HEK293 (cell line): ENCODE results near the gene BBIP1.
A peak's percentile ranks its signal among the peaks of the same experiment; 100 is the strongest.

Experiments
- BCL11A ChIP-seq: fragments of 450-650 bp; formaldehyde crosslinking; IDR thresholded peaks from 2 replicates; pipeline ENCODE4 v1.5.1; 2016; ENCODE audit warnings: low read depth, missing biosample characterization, missing genetic modification characterization
- KLF1 ChIP-seq: fragments of 450-650 bp; formaldehyde crosslinking; IDR thresholded peaks from 2 replicates; pipeline ENCODE4 v1.5.1; 2016; ENCODE audit warnings: missing biosample characterization, missing genetic modification characterization
- KLF8 ChIP-seq: fragments of 450-650 bp; formaldehyde crosslinking; IDR thresholded peaks from 2 replicates; pipeline ENCODE4 v1.5.1; 2016; ENCODE audit warnings: missing biosample characterization, missing genetic modification characterization
- MEIS1 ChIP-seq: sonication (generic); formaldehyde crosslinking; IDR thresholded peaks from 2 replicates; pipeline ENCODE4 v1.8.1; 2022; ENCODE audit warnings: missing genetic modification reagents, mild to moderate bottlenecking, borderline replicate concordance
- REPIN1 ChIP-seq: fragments of 450-650 bp; formaldehyde crosslinking; IDR thresholded peaks from 2 replicates; pipeline ENCODE4 v1.5.1; 2017; ENCODE audit warnings: missing biosample characterization, missing genetic modification characterization, low read depth
- SP3 ChIP-seq: fragments of 450-650 bp; formaldehyde crosslinking; IDR thresholded peaks from 2 replicates; pipeline ENCODE4 v1.5.1; 2016; ENCODE audit warnings: missing biosample characterization, missing genetic modification characterization
- ZBTB17 ChIP-seq: fragments of 450-650 bp; formaldehyde crosslinking; IDR thresholded peaks from 2 replicates; pipeline ENCODE4 v1.5.1; 2016; ENCODE audit warnings: missing biosample characterization, missing genetic modification characterization
- ZFHX2 ChIP-seq: fragments of 450-650 bp; formaldehyde crosslinking; conservative IDR thresholded peaks from 2 replicates; pipeline ENCODE4 v1.5.1; 2016; ENCODE audit warnings: missing biosample characterization, missing genetic modification characterization
- ZNF10 ChIP-seq: fragments of 450-650 bp; formaldehyde crosslinking; IDR thresholded peaks from 2 replicates; pipeline ENCODE4 v1.5.1; 2017; ENCODE audit warnings: missing biosample characterization, missing genetic modification characterization
- ZNF112 ChIP-seq: fragments of 450-650 bp; formaldehyde crosslinking; IDR thresholded peaks from 2 replicates; pipeline ENCODE4 v1.5.0; 2017; ENCODE audit warnings: missing biosample characterization, missing genetic modification characterization
- ZNF132 ChIP-seq: fragments of 450-650 bp; formaldehyde crosslinking; IDR thresholded peaks from 2 replicates; pipeline ENCODE4 v1.5.1; 2017; ENCODE audit warnings: missing biosample characterization, missing genetic modification characterization, borderline replicate concordance
- ZNF16 ChIP-seq: fragments of 450-650 bp; formaldehyde crosslinking; IDR thresholded peaks from 2 replicates; pipeline ENCODE4 v1.5.1; 2016; ENCODE audit warnings: low read depth, missing biosample characterization, missing genetic modification characterization
- ZNF214 ChIP-seq: fragments of 450-650 bp; formaldehyde crosslinking; IDR thresholded peaks from 2 replicates; pipeline ENCODE4 v1.5.1; 2017; ENCODE audit warnings: missing biosample characterization, mild to moderate bottlenecking, missing genetic modification characterization, borderline replicate concordance
- ZNF23 ChIP-seq: fragments of 450-650 bp; formaldehyde crosslinking; IDR thresholded peaks from 2 replicates; pipeline ENCODE4 v1.5.1; 2016; ENCODE audit warnings: missing biosample characterization, missing genetic modification characterization, borderline replicate concordance
- ZNF324 ChIP-seq: fragments of 450-650 bp; formaldehyde crosslinking; IDR thresholded peaks from 2 replicates; pipeline ENCODE4 v1.5.1; 2016; ENCODE audit warnings: missing biosample characterization, missing genetic modification characterization
- ZNF530 ChIP-seq: fragments of 450-650 bp; formaldehyde crosslinking; IDR thresholded peaks from 2 replicates; pipeline ENCODE4 v1.5.1; 2016; ENCODE audit warnings: low read depth, missing biosample characterization, missing genetic modification characterization
- ZNF548 ChIP-seq: fragments of 450-650 bp; formaldehyde crosslinking; IDR thresholded peaks from 2 replicates; pipeline ENCODE4 v1.5.1; 2016; ENCODE audit warnings: missing biosample characterization, missing genetic modification characterization
- ZNF561 ChIP-seq: fragments of 450-650 bp; IDR thresholded peaks from 2 replicates; pipeline ENCODE4 v1.5.1; 2018; ENCODE audit warnings: missing biosample characterization, missing genetic modification characterization, borderline replicate concordance
- ZNF596 ChIP-seq: fragments of 450-650 bp; IDR thresholded peaks from 2 replicates; pipeline ENCODE4 v1.5.0; 2018; ENCODE audit warnings: missing biosample characterization, mild to moderate bottlenecking, missing genetic modification characterization, moderate library complexity
- ZNF670 ChIP-seq: fragments of 450-650 bp; formaldehyde crosslinking; IDR thresholded peaks from 2 replicates; pipeline ENCODE4 v1.5.1; 2016; ENCODE audit warnings: missing biosample characterization, missing genetic modification characterization, low read depth
- ZNF704 ChIP-seq: fragments of 450-650 bp; formaldehyde crosslinking; IDR thresholded peaks from 2 replicates; pipeline ENCODE4 v1.5.1; 2016; ENCODE audit warnings: missing biosample characterization, missing genetic modification characterization
- ZNF768 ChIP-seq: fragments of 450-650 bp; formaldehyde crosslinking; IDR thresholded peaks from 2 replicates; pipeline ENCODE4 v1.5.1; 2018; ENCODE audit warnings: missing biosample characterization, mild to moderate bottlenecking, missing genetic modification characterization
- ZNF776 ChIP-seq: fragments of 450-650 bp; formaldehyde crosslinking; IDR thresholded peaks from 2 replicates; pipeline ENCODE4 v1.5.0; 2017; ENCODE audit warnings: missing biosample characterization, missing genetic modification characterization, borderline replicate concordance
- TF ChIP-seq, protein P1 (sequence below): fragments of 450-650 bp; formaldehyde crosslinking; IDR thresholded peaks from 2 replicates; pipeline ENCODE4 v1.5.1; 2016; ENCODE audit warnings: missing biosample characterization, missing genetic modification characterization
- TF ChIP-seq, protein P2 (sequence below): fragments of 450-650 bp; formaldehyde crosslinking; IDR thresholded peaks from 2 replicates; pipeline ENCODE4 v1.5.1; 2016; ENCODE audit warnings: missing biosample characterization, missing genetic modification characterization, borderline replicate concordance
- TF ChIP-seq, protein P3 (sequence below): fragments of 450-650 bp; formaldehyde crosslinking; IDR thresholded peaks from 2 replicates; pipeline ENCODE4 v1.5.1; 2017; ENCODE audit warnings: missing biosample characterization, missing genetic modification characterization
- TF ChIP-seq, protein P4 (sequence below): fragments of 450-650 bp; formaldehyde crosslinking; optimal IDR thresholded peaks from 2 replicates; pipeline ENCODE3; 2016; ENCODE audit warnings: missing biosample characterization, mild to moderate bottlenecking, missing genetic modification characterization

The BBIP1 gene

GRCh38 chr10:110901954-110902819 lies 16.8 kb downstream of the BBIP1 start (continued):
- no peak for TF ChIP-seq ZNF16 (tag by site-specific recombination)
- TF ChIP-seq ZNF112 (tag by site-specific recombination): no peak
- no peak for TF ChIP-seq ZNF768 (tag by site-specific recombination)
- 0 out of 2 replicates have a peak, but pooled peaks have one; percentile 35 for TF ChIP-seq ZNF324
- no peak for TF ChIP-seq ZNF23 (tag by site-specific recombination)
- no peak for TF ChIP-seq ZNF10 (tag by site-specific recombination)
- TF ChIP-seq, protein P1, sequence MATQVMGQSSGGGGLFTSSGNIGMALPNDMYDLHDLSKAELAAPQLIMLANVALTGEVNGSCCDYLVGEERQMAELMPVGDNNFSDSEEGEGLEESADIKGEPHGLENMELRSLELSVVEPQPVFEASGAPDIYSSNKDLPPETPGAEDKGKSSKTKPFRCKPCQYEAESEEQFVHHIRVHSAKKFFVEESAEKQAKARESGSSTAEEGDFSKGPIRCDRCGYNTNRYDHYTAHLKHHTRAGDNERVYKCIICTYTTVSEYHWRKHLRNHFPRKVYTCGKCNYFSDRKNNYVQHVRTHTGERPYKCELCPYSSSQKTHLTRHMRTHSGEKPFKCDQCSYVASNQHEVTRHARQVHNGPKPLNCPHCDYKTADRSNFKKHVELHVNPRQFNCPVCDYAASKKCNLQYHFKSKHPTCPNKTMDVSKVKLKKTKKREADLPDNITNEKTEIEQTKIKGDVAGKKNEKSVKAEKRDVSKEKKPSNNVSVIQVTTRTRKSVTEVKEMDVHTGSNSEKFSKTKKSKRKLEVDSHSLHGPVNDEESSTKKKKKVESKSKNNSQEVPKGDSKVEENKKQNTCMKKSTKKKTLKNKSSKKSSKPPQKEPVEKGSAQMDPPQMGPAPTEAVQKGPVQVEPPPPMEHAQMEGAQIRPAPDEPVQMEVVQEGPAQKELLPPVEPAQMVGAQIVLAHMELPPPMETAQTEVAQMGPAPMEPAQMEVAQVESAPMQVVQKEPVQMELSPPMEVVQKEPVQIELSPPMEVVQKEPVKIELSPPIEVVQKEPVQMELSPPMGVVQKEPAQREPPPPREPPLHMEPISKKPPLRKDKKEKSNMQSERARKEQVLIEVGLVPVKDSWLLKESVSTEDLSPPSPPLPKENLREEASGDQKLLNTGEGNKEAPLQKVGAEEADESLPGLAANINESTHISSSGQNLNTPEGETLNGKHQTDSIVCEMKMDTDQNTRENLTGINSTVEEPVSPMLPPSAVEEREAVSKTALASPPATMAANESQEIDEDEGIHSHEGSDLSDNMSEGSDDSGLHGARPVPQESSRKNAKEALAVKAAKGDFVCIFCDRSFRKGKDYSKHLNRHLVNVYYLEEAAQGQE (tag by site-specific recombination): no peak
- TF ChIP-seq MEIS1 (CRISPR knock-in tag): no peak
- TF ChIP-seq SP3: peak; percentile 47; the same call in 1 of the 2 replicates
- TF ChIP-seq, protein P2, sequence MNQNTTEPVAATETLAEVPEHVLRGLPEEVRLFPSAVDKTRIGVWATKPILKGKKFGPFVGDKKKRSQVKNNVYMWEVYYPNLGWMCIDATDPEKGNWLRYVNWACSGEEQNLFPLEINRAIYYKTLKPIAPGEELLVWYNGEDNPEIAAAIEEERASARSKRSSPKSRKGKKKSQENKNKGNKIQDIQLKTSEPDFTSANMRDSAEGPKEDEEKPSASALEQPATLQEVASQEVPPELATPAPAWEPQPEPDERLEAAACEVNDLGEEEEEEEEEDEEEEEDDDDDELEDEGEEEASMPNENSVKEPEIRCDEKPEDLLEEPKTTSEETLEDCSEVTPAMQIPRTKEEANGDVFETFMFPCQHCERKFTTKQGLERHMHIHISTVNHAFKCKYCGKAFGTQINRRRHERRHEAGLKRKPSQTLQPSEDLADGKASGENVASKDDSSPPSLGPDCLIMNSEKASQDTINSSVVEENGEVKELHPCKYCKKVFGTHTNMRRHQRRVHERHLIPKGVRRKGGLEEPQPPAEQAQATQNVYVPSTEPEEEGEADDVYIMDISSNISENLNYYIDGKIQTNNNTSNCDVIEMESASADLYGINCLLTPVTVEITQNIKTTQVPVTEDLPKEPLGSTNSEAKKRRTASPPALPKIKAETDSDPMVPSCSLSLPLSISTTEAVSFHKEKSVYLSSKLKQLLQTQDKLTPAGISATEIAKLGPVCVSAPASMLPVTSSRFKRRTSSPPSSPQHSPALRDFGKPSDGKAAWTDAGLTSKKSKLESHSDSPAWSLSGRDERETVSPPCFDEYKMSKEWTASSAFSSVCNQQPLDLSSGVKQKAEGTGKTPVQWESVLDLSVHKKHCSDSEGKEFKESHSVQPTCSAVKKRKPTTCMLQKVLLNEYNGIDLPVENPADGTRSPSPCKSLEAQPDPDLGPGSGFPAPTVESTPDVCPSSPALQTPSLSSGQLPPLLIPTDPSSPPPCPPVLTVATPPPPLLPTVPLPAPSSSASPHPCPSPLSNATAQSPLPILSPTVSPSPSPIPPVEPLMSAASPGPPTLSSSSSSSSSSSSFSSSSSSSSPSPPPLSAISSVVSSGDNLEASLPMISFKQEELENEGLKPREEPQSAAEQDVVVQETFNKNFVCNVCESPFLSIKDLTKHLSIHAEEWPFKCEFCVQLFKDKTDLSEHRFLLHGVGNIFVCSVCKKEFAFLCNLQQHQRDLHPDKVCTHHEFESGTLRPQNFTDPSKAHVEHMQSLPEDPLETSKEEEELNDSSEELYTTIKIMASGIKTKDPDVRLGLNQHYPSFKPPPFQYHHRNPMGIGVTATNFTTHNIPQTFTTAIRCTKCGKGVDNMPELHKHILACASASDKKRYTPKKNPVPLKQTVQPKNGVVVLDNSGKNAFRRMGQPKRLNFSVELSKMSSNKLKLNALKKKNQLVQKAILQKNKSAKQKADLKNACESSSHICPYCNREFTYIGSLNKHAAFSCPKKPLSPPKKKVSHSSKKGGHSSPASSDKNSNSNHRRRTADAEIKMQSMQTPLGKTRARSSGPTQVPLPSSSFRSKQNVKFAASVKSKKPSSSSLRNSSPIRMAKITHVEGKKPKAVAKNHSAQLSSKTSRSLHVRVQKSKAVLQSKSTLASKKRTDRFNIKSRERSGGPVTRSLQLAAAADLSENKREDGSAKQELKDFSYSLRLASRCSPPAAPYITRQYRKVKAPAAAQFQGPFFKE: no peak
- TF ChIP-seq REPIN1 (tag by site-specific recombination): no peak
- TF ChIP-seq ZNF596 (tag by site-specific recombination): no peak
- TF ChIP-seq BCL11A: no peak
- TF ChIP-seq ZNF530 (tag by site-specific recombination): no peak
- TF ChIP-seq KLF1 (tag by site-specific recombination): no peak
- no peak for TF ChIP-seq ZNF214 (tag by site-specific recombination)
- TF ChIP-seq, protein P3, sequence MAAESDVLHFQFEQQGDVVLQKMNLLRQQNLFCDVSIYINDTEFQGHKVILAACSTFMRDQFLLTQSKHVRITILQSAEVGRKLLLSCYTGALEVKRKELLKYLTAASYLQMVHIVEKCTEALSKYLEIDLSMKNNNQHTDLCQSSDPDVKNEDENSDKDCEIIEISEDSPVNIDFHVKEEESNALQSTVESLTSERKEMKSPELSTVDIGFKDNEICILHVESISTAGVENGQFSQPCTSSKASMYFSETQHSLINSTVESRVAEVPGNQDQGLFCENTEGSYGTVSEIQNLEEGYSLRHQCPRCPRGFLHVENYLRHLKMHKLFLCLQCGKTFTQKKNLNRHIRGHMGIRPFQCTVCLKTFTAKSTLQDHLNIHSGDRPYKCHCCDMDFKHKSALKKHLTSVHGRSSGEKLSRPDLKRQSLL (tag by site-specific recombination): no peak
- peak; percentile 43 for TF ChIP-seq ZFHX2 (tag by site-specific recombination)
- TF ChIP-seq ZNF548: no peak
- no peak for TF ChIP-seq ZNF132
- no peak for TF ChIP-seq ZNF776
- no peak for TF ChIP-seq ZNF704 (tag by site-specific recombination)
- TF ChIP-seq ZBTB17 (tag by site-specific recombination): no peak; the same call in 1 of the 2 replicates
- TF ChIP-seq ZNF561 (tag by site-specific recombination): no peak
- TF ChIP-seq, protein P4, sequence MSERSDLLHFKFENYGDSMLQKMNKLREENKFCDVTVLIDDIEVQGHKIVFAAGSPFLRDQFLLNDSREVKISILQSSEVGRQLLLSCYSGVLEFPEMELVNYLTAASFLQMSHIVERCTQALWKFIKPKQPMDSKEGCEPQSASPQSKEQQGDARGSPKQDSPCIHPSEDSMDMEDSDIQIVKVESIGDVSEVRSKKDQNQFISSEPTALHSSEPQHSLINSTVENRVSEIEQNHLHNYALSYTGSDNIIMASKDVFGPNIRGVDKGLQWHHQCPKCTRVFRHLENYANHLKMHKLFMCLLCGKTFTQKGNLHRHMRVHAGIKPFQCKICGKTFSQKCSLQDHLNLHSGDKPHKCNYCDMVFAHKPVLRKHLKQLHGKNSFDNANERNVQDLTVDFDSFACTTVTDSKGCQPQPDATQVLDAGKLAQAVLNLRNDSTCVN: no peak
- TF ChIP-seq KLF8 (tag by site-specific recombination): no peak
- no peak for TF ChIP-seq ZNF670
